NCI-H82 treated with DMSO at 0.1 percent for 48 hours (cell line): ENCODE data around the gene REL.
"Not testable (repeated sequence)": the region's sequence is repeated elsewhere in the genome, so short reads cannot be mapped to it uniquely, and the experiment has no call there.

Source experiments
- DNase-seq: peaks from one replicate; lab custom pipeline; 2025; ENCODE audit not compliant: unreplicated experiment; lab: John Stamatoyannopoulos, UW

REL gene

DNA sequence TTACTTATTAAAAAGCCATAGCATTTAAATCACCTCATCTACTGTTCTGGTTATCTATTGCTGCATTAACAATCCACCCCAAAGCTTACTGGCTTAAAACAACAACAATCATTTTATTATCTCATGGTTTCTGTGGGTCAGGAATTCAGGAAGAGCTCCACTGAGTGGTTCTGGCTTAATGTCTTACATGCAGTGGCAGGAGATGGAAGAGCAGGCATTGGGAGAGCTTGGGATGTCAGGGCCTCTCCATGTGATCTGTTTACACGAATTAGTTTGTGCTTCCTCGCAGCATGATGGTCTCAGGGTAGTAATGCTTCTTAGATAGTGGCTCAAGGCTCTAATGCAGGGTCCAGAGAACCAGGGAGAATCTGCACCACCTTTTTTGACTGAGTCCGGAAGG, 14.4 kb upstream of the REL start:
- DNase-seq: no peak

- no peak for DNase-seq
Observed at GRCh38 chr2:60867848-60868247, 13.5 kb upstream of the REL start.

- DNase-seq: no peak
Observed at GRCh38 chr2:60868589-60869273, 12.6 kb upstream of the REL start.

- DNase-seq: no peak
Observed at GRCh38 chr2:60872510-60872928, 8.9 kb upstream of the REL start.

DNA sequence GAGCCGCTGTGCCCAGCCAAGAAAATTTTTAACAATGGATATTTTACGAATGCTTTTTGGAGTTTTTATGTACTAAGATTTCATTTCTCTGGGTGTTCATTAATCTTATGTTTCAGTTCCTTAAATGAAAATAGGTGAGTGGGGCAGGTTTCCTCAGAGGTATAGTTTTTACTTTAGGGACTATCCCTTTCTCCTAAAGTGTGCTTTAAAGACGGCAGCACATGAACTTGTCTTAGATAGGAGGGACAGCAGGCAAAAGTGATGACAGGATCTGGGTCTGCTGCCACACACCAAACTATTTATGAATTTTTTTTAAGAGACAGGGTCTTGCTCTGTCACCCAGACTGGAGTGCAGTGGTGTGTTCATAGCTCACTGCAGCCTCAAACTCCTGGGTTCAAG, 8.0 kb upstream of the REL start:
- DNase-seq: no peak

- DNase-seq: no peak
Observed at GRCh38 chr2:60875520-60875919, 5.9 kb upstream of the REL start.

DNA sequence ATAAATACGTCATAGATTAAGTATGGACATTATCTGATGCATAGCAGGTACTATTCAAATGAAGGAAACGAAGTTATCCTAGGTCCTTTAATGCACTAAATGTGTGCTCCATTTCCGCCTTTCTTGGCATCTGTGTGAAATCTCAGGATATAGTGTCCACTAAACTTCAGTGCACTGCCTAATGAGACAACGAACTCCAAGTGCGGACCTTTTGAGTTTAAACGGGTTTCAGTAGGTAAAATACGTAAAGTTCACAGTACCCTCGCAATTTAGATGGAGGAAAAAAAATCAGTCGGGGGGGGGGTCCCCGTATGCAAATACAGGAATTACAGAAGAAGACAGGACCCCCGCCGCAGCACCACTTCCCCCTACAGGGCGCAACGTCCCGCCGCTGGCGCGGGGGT, 729 bp upstream of the REL start:
- DNase-seq: no peak

- DNase-seq: no peak
Observed at GRCh38 chr2:60882971-60883753, 1.8 kb downstream of the REL start.

DNA sequence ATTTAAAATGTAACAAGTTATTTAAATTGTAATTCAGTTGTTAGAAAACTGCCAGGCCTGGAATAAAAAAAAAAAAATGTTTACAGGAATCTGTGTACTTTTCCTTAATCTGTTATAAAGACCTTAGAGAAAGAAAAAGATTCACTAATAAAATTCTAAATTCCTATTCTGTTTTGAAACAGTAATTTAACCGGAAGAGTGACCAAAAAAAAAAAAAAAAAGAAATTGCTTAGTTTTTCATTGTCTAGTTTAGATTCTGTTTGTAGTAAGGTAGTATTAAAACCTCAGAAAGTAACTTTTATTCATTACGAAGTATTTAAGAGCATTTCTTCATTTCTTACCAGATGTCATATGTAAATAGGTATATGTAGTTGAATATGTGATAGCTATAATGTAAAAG, 2.5 kb downstream of the REL start:
- no peak for DNase-seq

DNA sequence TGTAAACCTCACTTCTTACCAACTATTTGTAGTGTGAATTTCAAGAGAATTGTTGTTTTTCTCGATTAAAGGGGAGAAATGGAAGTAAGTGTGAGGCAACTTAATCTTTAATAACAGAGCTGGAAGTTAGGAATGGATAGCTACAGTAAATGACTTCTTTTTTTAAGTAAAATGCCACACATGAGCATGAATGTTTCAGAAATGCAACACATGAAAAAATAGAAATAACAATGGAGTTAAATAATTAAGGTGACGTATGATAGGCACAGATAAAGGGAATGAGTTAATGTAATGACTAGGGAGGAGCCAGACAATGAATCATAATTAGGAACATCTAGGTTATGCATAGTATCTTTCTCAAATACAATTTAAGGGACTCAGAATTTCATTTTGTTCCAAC, 3.4 kb downstream of the REL start:
- no peak for DNase-seq

DNA sequence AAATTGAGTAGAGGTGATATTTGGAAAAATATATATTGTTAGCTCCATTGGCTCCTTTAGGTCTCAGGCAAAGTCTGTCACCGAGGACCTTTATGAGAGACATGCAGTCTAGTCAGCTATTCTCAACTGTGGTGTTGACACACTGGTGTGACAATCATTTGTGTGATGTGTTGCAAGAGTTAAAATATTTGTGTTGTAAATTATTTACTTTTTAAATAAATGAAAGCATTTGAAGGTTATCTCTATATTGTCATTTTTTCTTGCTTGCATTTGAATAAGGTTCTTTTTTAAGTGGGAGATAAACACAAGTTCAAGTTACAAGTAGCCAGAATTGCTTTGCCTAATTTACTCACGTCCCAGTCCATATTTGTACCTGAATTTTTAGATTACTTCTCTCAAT, 4.3 kb downstream of the REL start:
- DNase-seq: no peak

DNA sequence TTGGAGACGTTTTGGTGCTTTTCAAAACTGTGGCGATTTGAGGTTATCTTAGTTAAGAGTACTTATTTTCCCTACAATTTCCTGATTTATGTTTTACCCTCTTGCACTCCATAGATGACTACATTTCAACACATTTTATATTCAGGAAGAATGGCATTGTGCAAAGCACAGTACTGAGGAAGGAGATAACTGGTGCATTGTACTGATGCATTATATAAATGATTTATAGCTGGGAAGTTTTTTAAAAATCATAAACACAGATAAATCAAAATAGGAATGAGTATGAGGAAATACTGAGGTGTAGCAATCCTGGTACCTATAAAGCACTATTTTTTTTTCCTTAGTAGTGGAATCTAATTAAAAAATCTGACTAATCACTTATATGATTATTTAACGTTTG, 5.6 kb downstream of the REL start:
- no peak for DNase-seq

GRCh38 chr2:60888853-60889252, 7.5 kb downstream of the REL start:
- no peak for DNase-seq

- not testable (repeated sequence) for DNase-seq
Observed at GRCh38 chr2:60889581-60890392, 8.4 kb downstream of the REL start.

DNA sequence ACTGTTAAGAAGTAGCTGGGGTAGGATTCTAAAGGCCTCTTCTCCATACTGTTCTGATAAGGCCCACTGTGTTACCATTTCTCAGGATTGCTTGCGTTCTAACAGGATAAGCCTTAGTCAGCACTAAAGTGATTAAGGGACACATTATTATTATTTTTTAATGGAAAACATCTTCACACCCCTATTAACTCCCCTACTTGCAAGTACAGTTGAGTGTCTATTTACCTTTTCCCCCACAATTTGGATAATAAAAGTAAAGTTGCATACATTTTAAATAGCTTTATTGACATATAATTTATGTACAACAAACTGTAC, 9.0 kb downstream of the REL start:
- DNase-seq: no peak

GRCh38 chr2:60891180-60891579, 9.8 kb downstream of the REL start:
- no peak for DNase-seq

DNA sequence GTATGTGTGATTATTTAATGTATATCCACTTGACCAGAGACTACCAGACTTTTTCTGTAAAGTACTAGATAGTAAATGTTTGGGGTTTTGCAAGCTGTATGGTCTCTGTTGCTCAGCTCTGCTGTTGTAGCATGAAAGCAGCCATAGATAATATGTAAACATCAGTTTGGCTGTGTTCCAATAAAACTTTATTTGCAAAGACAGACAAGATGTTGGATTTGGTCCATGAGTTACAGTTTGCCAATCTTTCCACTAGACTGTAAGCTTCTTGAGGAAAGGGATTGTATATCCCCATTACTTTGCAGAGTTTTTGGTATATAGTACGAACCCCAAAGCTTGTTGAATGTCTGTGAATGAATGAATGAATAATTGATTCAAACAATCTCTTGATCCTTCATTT, 17.2 kb downstream of the REL start:
- DNase-seq: no peak

GRCh38 chr2:60899230-60899891, 18.0 kb downstream of the REL start:
- DNase-seq: no peak

- no peak for DNase-seq
Observed at GRCh38 chr2:60899892-60900249, 18.5 kb downstream of the REL start.

DNA sequence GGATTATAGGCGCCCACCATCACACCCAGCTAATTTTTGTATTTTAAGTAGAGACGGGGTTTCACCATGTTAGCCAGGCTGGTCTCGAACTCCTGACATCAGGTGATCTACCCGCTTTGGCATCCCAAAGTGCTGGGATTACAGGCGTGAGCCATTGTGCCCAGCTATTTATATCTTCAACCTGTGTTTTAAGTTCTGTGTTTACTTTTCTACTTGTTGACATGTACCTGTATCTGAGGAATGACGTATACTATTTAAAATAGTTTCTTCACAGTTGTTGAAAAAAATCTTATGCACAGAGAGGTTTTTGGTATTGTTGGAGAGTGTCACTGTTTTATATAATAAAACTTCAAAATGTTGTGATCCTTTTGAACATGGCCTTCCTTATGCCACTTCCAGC, 19.9 kb downstream of the REL start:
- DNase-seq: not testable (repeated sequence)

DNA sequence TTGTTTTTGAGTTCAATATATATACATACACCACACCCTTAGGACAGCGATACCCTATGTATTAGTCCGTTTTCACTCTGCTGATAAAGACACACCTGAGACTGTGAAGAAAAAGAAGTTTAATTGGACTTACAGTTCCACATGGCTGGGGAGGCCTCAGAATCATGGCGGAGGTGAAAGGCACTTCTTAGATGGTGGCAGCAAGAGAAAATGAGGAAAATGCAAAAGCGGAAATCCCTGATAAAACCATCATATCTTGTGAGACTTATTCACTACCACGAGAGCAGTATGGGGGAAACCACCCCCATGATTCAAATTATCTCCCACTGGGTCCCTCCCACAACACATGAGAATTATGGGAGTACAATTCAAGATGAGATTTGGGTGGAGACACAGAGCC, 24.5 kb downstream of the REL start:
- DNase-seq: not testable (repeated sequence)

DNA sequence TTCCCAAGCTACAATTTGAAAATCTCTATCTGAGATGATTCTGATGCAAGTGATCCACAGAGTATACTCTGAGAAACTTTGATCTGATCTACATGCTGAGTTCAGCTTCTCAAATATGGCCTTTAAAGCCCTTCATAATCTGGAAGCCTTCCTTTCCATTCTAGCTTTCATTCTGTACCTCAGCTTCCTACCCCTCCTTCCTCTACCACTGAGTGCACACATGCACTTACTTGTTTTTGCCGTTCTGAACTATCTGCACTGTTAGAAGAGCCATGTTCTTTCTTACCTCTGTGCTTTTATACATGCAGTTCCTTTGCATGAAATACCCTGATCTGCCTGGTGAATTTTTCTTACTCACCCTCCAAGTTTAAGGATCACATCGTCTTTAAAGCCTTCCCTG, 25.0 kb downstream of the REL start:
- no peak for DNase-seq
